Upper lobe of left lung (tissue), 6 donors: ENCODE measurements around the gene MXRA8. TPM values are rescaled to one million over a fixed set of nuclear protein-coding genes. Genes with fewer than 3 reads are reported as not detected.

Experiments
- ATAC-seq, 2 donors: fragments of 200-7000 bp; cut with Tn5 transposase; one replicate each; pipeline ENCODE4 v1.9.1; 2022; ENCODE audit warnings: mild to moderate bottlenecking in 2 of 2, moderate library complexity in 2 of 2; ENCODE audit not compliant: low FRiP score in 2 of 2
- DNase-seq, 2 donors: peaks; one replicate each; pipeline ENCODE4 v3.0.0-alpha.2; 2019 to 2020
- H3K27ac ChIP-seq, 4 donors: fragments of 200-600 bp; sonication (generic); one replicate each; pipeline ENCODE4 v1.5.1; 2016 to 2019
- H3K27me3 ChIP-seq, 4 donors: fragments of 200-600 bp; sonication (generic); one replicate each; pipeline ENCODE4 v1.5.1; 2017 to 2019
- H3K36me3 ChIP-seq, 4 donors: fragments of 200-600 bp; sonication (generic); one replicate each; pipeline ENCODE4 v1.5.1; 2016 to 2019
- H3K4me1 ChIP-seq, 4 donors: fragments of 200-600 bp; sonication (generic); one replicate each; pipeline ENCODE4 v1.5.1; 2018 to 2019
- H3K4me3 ChIP-seq, 4 donors: fragments of 200-600 bp; sonication (generic); one replicate each; pipeline ENCODE4 v1.5.1; 2017 to 2019; ENCODE audit warnings: mild to moderate bottlenecking in 2 of 4, moderate library complexity in 1 of 4
- H3K9me3 ChIP-seq, 4 donors: fragments of 200-600 bp; sonication (generic); one replicate each; pipeline ENCODE4 v1.5.1; 2018 to 2019
- CTCF ChIP-seq, 6 experiments: fragments of 450-650 bp in 4 of 6; fragments of 200-600 bp in 2 of 6; sonication (generic) in 2 of 6; IDR thresholded peaks; one replicate each; pipeline ENCODE4 v1.5.1; 2016 to 2019; ENCODE audit warnings: antibody characterized with exemption in 6 of 6
- EP300 ChIP-seq, 4 donors: sonication (generic); formaldehyde crosslinking; IDR thresholded peaks; one replicate each; pipeline ENCODE4 v1.5.1; 2017; ENCODE audit warnings: antibody characterized with exemption in 4 of 4, control low read depth in 2 of 4
- POLR2A ChIP-seq, 4 donors: fragments of 450-650 bp; IDR thresholded peaks; one replicate each; pipeline ENCODE4 v1.5.1; 2016 to 2017; ENCODE audit warnings: antibody characterized with exemption in 4 of 4, mild to moderate bottlenecking in 2 of 4
- POLR2AphosphoS5 ChIP-seq, 2 donors: sonication (generic); formaldehyde crosslinking; IDR thresholded peaks; one replicate each; pipeline ENCODE4 v1.5.1; 2017; ENCODE audit warnings: antibody characterized with exemption in 2 of 2
- whole genome bisulfite sequencing, 2 donors: methylation state at CpG; one replicate each; pipeline ENCODE4 v1.1.5; 2017 to 2018; 5-methylcytosine and 5-hydroxymethylcytosine counted together
- total RNA-seq, 6 donors: library from RNA; depleted of rRNA in 4 of 6; stranded (reverse); fragments of >200 nt in 4 of 6; gene quantifications; one replicate each; pipeline versions ENCODE4 v1.1.0 to v1.2.1, GENCODE V29; 2016 to 2021
- donor health status: DM: no; HTN: no; CAD: no; lungs with moderate emphysema.
- donor health status: DM: no; HTN: yes; CAD: no; lungs with severe emphysema.

The MXRA8 gene
- total RNA-seq, 6 donors from 2014 or later = 23.9 to 137 (median 63.4) TPM

DNA sequence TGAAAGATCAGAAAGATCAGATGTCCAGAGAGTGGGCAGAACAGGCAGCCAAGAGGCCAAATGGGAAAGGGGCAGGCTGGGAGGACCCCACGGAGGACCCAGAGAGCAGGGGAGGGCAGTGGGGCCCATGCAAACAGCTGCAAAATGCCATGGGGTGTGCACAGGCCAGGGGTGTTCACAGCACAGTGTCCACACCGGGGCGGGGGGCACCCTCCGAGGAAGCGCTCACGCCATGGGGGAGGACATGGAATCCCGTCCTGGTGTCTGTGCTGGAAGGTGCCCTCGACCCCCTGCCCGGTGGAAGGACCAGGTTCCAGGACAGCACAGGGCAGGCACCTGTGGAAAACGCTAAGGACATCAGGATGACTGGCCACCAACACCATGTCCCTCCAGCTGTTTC lies 35.4 kb downstream of the MXRA8 start:
- TF ChIP-seq POLR2A (IDR thresholded peaks at IDR 0.05) = no peak
- no peak for TF ChIP-seq EP300 (IDR thresholded peaks at IDR 0.05)
- TF ChIP-seq POLR2AphosphoS5 (IDR thresholded peaks at IDR 0.05) = no peak
- no peak for TF ChIP-seq CTCF (IDR thresholded peaks at IDR 0.05)
- peaks cover 3 to 49% (median 31%) of the 10 kb centered on the region in 4 donors for H3K36me3 ChIP-seq
- no peak overlapping the region for H3K4me3 ChIP-seq
- no peaks in the 10 kb centered on the region for H3K9me3 ChIP-seq
- WGBS, 2 donors = 87 to 94% methylated on average over 7 to 10 of the region's 10 CpGs
- DNase-seq = no peak
- H3K4me1 ChIP-seq = peaks cover 38 to 70% (median 45%) of the 10 kb centered on the region in 4 donors
- no peak overlapping the region for H3K27ac ChIP-seq
- no peak for ATAC-seq
- no peaks in the 10 kb centered on the region for H3K27me3 ChIP-seq

- Histone ChIP-seq H3K27me3 (no peaks in the 10 kb centered on the region), H3K9me3 (no peaks in the 10 kb centered on the region), H3K4me3 (no peak overlapping the region), H3K36me3 (peaks cover 3 to 47% (median 26%) of the 10 kb centered on the region in 4 donors), H3K4me1 (peaks cover 43 to 75% (median 47%) of the 10 kb centered on the region in 4 donors), H3K27ac (no peak overlapping the region)
- 81 to 100% methylated on average over 3 to 9 of the region's 14 CpGs for WGBS, 2 donors
- TF ChIP-seq POLR2A (IDR thresholded peaks at IDR 0.05) (no peak), EP300 (IDR thresholded peaks at IDR 0.05) (no peak), POLR2AphosphoS5 (IDR thresholded peaks at IDR 0.05) (no peak), CTCF (IDR thresholded peaks at IDR 0.05) (no peak)
- DNase-seq = no peak
- no peak for ATAC-seq
These were observed 35.9 kb downstream of the MXRA8 start for GRCh38 chr1:1322418-1322817.

DNA sequence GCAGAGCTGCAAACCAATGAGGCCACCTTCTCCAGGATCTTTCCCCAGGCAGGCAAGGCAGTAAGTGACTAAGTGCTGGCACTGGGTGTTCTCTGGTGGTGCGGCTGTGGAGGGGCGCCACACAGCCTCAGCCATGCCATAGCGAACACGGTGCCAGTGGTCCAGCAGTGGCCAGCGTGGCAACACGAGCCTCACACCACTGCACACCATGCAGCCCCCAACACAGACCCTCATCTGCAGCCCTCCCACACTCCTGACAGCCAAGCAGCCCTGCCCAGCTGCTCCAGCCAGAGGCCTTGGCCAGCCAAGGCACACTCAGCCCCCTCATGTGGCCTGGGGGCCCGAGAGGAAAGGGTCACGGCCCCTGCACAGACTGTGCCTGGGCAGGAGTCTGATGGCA lies 36.9 kb downstream of the MXRA8 start:
- peaks cover 40 to 66% (median 45%) of the 10 kb centered on the region in 4 donors for H3K4me1 ChIP-seq
- H3K27me3 ChIP-seq = no peaks in the 10 kb centered on the region
- H3K4me3 ChIP-seq = no peak overlapping the region
- peak overlapping the region in 1 of 4 donors; percentile 15 for H3K27ac ChIP-seq
- 90% methylated on average over 8 of the region's 8 CpGs; no CpG with 5 or more reads in 1 of the 2 donors for WGBS, 2 donors
- DNase-seq (no peak), ATAC-seq (no peak)
- H3K36me3 ChIP-seq = peaks cover 3 to 42% (median 20%) of the 10 kb centered on the region in 4 donors
- TF ChIP-seq POLR2AphosphoS5 (IDR thresholded peaks at IDR 0.05) (no peak), POLR2A (IDR thresholded peaks at IDR 0.05) (no peak), EP300 (IDR thresholded peaks at IDR 0.05) (no peak), CTCF (IDR thresholded peaks at IDR 0.05) (no peak)
- H3K9me3 ChIP-seq = no peaks in the 10 kb centered on the region

DNA sequence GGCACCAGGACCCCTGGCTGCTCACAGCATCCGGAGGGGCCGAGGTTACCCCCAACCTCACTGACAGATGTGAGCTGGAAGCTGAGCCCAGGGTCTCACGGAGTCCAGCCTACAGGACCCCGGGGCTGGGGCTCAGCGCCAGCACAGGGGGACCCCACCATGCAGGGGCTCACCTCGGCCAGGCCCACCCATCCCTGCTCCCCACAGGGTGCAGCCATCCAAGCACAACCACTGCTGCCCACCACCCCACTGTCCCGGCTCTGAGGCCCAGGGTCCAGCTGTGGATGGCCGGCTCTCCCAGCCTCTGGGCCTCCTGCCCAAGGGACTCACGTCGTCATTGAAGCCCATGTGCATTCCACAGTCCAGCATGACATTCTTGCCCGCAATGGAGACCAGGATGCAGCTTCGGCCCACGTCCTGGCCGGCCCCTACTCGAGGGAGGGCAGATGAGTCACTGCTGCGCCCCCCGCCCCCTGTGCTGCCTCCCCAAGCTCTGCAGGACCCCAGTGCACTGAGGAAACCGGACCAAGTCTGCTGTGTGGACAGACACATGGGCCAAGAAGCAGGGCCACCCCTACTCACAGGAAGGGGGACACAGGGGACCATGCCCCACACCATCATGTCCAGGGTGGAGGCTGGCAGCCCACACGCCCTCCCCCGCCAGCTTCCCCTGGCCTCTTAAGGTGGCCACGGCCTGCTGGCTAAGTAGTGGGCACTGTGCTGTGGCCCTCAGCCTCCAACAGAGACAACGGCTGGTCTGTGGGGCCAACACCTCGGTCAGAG lies 37.5 kb downstream of the MXRA8 start:
- 80 to 89% methylated on average over 1 to 15 of the region's 23 CpGs for WGBS, 2 donors
- Histone ChIP-seq H3K4me1 (peaks cover 34 to 60% (median 39%) of the 10 kb centered on the region in 4 donors), H3K9me3 (no peaks in the 10 kb centered on the region), H3K27ac (peak overlapping the region in 1 of 4 donors; percentile 15), H3K27me3 (no peaks in the 10 kb centered on the region), H3K4me3 (no peak overlapping the region), H3K36me3 (peaks cover 3 to 46% (median 22%) of the 10 kb centered on the region in 4 donors)
- ATAC-seq = no peak
- DNase-seq = no peak
- no peak for TF ChIP-seq POLR2A (IDR thresholded peaks at IDR 0.05)
- TF ChIP-seq EP300 (IDR thresholded peaks at IDR 0.05) = no peak
- no peak for TF ChIP-seq POLR2AphosphoS5 (IDR thresholded peaks at IDR 0.05)
- no peak for TF ChIP-seq CTCF (IDR thresholded peaks at IDR 0.05)

- no peaks in the 10 kb centered on the region for H3K9me3 ChIP-seq
- TF ChIP-seq CTCF (IDR thresholded peaks at IDR 0.05) = no peak
- TF ChIP-seq POLR2AphosphoS5 (IDR thresholded peaks at IDR 0.05) = no peak
- TF ChIP-seq EP300 (IDR thresholded peaks at IDR 0.05) = no peak
- no peak for TF ChIP-seq POLR2A (IDR thresholded peaks at IDR 0.05)
- 91 to 92% methylated on average over 13 of the region's 13 CpGs for WGBS, 2 donors
- peaks cover 25 to 50% (median 31%) of the 10 kb centered on the region in 4 donors for H3K4me1 ChIP-seq
- H3K36me3 ChIP-seq = peaks cover 6 to 56% (median 30%) of the 10 kb centered on the region in 4 donors
- no peak overlapping the region for H3K4me3 ChIP-seq
- H3K27ac ChIP-seq = peak overlapping the region in 1 of 4 donors; percentile 61
- DNase-seq (no peak), ATAC-seq (no peak)
- H3K27me3 ChIP-seq = no peaks in the 10 kb centered on the region
These were observed 38.8 kb downstream of the MXRA8 start for GRCh38 chr1:1319646-1319941.
